Prostate gland (tissue), 2 donors: ENCODE results near the gene KBTBD13. TPM values are rescaled to one million over a fixed set of nuclear protein-coding genes. Genes with fewer than 3 reads are reported as not detected.

Experiments used
- DNase-seq: peaks from one replicate; pipeline ENCODE4 v3.0.0-alpha.2; 2019; ENCODE audit warnings: low spot score
- H3K27ac ChIP-seq, 2 donors: fragments of 200-600 bp; sonication (generic); 2 replicates each; pipeline ENCODE4 v1.5.1; 2017 to 2019
- H3K27me3 ChIP-seq: fragments of 200-600 bp; sonication (generic); replicated peaks from 2 replicates; pipeline ENCODE4 v1.5.1; 2019; ENCODE audit not compliant: insufficient read depth
- H3K36me3 ChIP-seq, 2 donors: fragments of 200-600 bp; sonication (generic); 1 replicate in 1 of 2; 2 replicates in 1 of 2; pipeline versions ENCODE4 v1.5.1 to v1.8.1; 2017 to 2019
- H3K4me1 ChIP-seq: fragments of 200-600 bp; sonication (generic); replicated peaks from 2 replicates; pipeline ENCODE4 v1.5.1; 2019
- H3K4me3 ChIP-seq, 2 donors: fragments of 200-600 bp; sonication (generic); 2 replicates each; pipeline ENCODE4 v1.5.1; 2017 to 2019
- H3K9me3 ChIP-seq: fragments of 200-600 bp; sonication (generic); 2 replicates; pipeline ENCODE4 v1.5.1; 2017
- POLR2A ChIP-seq: fragments of 450-650 bp; IDR thresholded peaks from one replicate; pipeline ENCODE4 v1.6.1; 2016; ENCODE audit warnings: antibody characterized with exemption, mild to moderate bottlenecking
- POLR2AphosphoS5 ChIP-seq: sonication (generic); formaldehyde crosslinking; IDR thresholded peaks from one replicate; pipeline ENCODE4 v1.6.1; 2017; ENCODE audit warnings: antibody characterized with exemption
- WGBS: methylation state at CpG from one replicate; pipeline ENCODE4 v1.1.5; 2018; 5-methylcytosine and 5-hydroxymethylcytosine counted together
- intact Hi-C: fragments of 100-400 bp; cut with DNase I; formaldehyde crosslinking; loops from one replicate; pipeline ENCODE4 v1.14.2; 2022
- total RNA-seq, 2 donors: library from RNA; depleted of rRNA; stranded (reverse); fragments of >200 nt; gene quantifications; one replicate each; pipeline ENCODE4 v1.1.0, GENCODE V29; 2016
- TF ChIP-seq, protein P1 (sequence below), 4 experiments: fragments of 200-600 bp in 2 of 4; fragments of 450-650 bp in 2 of 4; sonication (generic) in 2 of 4; IDR thresholded peaks; 1 replicate in 3 of 4; 2 replicates in 1 of 4; pipeline ENCODE4 v1.5.1; 2016 to 2019; ENCODE audit warnings: antibody characterized with exemption in 4 of 4, mild to moderate bottlenecking in 2 of 4, moderate library complexity in 2 of 4

Gene KBTBD13
- total RNA-seq, 2 donors from 2014 or later = 0.57 TPM; not detected in 1

DNA sequence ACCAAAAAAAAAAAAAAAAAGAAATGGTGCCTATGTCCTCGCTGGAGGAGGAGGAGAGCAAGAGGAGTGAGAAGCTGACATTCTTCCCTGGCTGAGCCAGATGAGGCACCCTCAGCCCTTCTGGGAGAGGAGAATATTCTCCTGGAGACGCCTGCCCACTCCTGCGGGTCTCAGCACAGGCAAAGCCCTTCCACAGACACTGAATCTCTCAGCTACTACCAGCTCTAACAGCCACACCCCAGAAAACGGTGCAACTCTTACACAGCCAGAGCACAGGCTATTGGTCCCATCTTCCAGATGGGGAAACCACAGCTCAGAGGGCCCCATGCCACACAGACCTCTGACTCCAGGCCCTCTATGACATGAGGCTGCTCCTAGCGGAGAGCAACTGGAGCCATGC lies 14.5 kb upstream of the KBTBD13 start:
- H3K4me1 ChIP-seq = no peaks in the 10 kb centered on the region
- TF ChIP-seq, protein P1, sequence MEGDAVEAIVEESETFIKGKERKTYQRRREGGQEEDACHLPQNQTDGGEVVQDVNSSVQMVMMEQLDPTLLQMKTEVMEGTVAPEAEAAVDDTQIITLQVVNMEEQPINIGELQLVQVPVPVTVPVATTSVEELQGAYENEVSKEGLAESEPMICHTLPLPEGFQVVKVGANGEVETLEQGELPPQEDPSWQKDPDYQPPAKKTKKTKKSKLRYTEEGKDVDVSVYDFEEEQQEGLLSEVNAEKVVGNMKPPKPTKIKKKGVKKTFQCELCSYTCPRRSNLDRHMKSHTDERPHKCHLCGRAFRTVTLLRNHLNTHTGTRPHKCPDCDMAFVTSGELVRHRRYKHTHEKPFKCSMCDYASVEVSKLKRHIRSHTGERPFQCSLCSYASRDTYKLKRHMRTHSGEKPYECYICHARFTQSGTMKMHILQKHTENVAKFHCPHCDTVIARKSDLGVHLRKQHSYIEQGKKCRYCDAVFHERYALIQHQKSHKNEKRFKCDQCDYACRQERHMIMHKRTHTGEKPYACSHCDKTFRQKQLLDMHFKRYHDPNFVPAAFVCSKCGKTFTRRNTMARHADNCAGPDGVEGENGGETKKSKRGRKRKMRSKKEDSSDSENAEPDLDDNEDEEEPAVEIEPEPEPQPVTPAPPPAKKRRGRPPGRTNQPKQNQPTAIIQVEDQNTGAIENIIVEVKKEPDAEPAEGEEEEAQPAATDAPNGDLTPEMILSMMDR (IDR thresholded peaks at IDR 0.05) = no peak
- TF ChIP-seq POLR2A = no peak
- no peak for TF ChIP-seq POLR2AphosphoS5
- intact Hi-C loops = no loop called here
- no peaks in the 10 kb centered on the region for H3K27me3 ChIP-seq
- H3K36me3 ChIP-seq = no peaks in the 10 kb centered on the region
- 69% methylated on average over 5 of the region's 5 CpGs for WGBS
- no peaks in the 10 kb centered on the region for H3K9me3 ChIP-seq
- peak overlapping the region in 1 of 2 donors; percentile 22 for H3K27ac ChIP-seq
- DNase-seq = no peak
- H3K4me3 ChIP-seq = no peak overlapping the region

DNA sequence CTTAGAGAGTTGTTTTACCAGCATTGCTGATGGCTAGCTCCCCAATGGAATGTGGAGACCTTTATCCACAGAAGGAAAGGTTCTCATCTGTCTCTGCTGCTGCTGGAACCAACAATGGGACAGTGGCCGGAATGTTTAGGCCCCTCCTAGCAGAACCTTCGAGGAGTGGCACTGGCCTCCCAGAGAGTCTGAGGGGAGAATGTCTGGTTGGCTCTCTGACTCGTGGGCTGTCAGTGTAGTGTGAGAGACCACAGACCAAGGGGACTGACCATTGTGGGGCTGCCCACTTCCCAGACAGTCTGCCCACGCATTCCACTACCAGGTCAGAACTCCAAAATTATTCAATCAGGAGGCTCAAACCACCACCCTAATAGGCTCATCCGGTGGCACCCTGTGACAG lies 13.8 kb upstream of the KBTBD13 start:
- Histone ChIP-seq H3K27ac (peak overlapping the region; percentile 8 to 33), H3K36me3 (no peaks in the 10 kb centered on the region), H3K4me3 (no peak overlapping the region), H3K4me1 (no peaks in the 10 kb centered on the region), H3K27me3 (peaks cover 2% of the 10 kb centered on the region), H3K9me3 (no peaks in the 10 kb centered on the region)
- TF ChIP-seq, protein P1 (IDR thresholded peaks at IDR 0.05) = no peak
- TF ChIP-seq POLR2A = no peak
- TF ChIP-seq POLR2AphosphoS5 = no peak
- intact Hi-C loops = no loop called here
- 65% methylated on average over 5 of the region's 5 CpGs for WGBS
- DNase-seq = no peak

DNA sequence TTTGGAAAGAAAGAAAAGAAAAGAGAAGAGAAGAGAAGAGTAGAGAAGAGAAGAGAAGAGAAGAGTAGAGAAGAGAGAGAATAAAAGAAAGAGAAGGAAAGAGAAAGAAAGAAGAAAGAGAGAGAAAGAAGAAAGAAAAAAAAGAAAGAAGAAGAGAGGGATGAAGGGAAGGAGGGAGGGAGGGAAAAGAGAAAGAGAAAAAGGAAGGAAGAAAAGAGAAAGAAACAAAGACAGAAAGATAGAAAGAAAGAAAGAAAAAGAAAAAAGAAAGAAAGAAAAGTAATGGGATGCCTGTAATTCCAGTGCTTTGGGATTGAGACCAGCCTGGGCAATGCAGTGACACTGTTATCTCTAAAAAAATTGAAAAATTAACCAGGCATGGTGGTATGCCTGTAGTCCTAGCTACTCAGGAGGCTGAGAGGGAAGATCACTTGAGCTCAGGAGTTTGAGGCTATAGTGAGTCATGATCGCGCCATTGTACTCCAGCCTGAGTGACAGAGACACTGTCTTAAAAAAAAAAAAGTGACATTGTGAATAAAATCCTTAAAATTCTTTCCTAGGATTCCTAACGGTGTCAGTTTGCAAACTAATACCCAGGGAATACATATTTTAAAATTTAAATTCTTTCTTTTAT lies 10.4 kb upstream of the KBTBD13 start:
- no peak for DNase-seq
- no peaks in the 10 kb centered on the region for H3K4me1 ChIP-seq

DNA sequence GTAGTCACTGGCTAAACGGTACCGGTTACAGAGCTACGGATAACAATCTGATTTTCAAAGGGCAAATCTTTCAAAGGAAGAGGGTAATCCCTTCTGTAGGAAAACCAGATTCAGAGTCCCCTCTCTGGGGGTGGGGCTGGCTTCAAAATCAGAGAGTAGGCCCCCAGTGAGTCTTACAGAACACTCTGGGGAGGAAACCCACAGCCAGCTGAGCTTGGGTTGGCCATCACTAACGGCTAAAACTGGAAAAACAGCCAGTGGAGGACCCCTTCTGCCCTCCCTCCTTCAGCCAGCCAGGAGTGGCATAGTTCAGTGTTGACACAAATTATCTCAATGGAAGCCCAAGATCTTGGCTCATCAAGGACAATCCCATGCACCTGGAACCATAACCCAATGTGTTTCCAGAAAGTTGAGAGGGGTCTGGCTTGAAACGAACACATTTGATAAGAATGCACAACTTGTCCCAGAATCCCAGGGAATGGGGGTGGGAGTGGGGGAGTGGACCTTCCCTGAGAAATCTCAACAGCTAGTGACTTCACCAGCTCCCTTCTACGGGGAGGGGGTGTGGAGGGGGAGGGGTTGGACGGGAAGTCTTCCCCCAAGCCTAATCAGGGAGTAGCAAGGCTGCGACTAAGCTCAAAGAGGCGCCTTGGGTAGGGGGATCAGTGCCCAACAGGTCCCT lies 9.8 kb upstream of the KBTBD13 start:
- no peaks in the 10 kb centered on the region for H3K4me1 ChIP-seq
- H3K27ac ChIP-seq = peak overlapping the region; percentile 78 to 87
- intact Hi-C loops = no loop called here
- H3K4me3 ChIP-seq = peak overlapping the region; percentile 42 to 48
- TF ChIP-seq, protein P1 (IDR thresholded peaks at IDR 0.05) = no peak
- no peak for TF ChIP-seq POLR2AphosphoS5
- TF ChIP-seq POLR2A = no peak
- H3K36me3 ChIP-seq = no peaks in the 10 kb centered on the region
- DNase-seq = no peak
- 31% methylated on average over 9 of the region's 9 CpGs for WGBS
- H3K27me3 ChIP-seq = peaks cover 2% of the 10 kb centered on the region
- H3K9me3 ChIP-seq = no peaks in the 10 kb centered on the region

More for the DNA sequence above, 10.4 kb upstream of the KBTBD13 start:
- TF ChIP-seq, protein P1 (IDR thresholded peaks at IDR 0.05) = no peak
- TF ChIP-seq POLR2AphosphoS5 (no peak), POLR2A (no peak)
- intact Hi-C loops = no loop called here
- no peaks in the 10 kb centered on the region for H3K9me3 ChIP-seq
- H3K36me3 ChIP-seq = no peaks in the 10 kb centered on the region
- 49% methylated on average over 3 of the region's 3 CpGs for WGBS
- peak overlapping the region; percentile 78 to 87 for H3K27ac ChIP-seq
- peaks cover 2% of the 10 kb centered on the region for H3K27me3 ChIP-seq
- peak overlapping the region; percentile 42 to 48 for H3K4me3 ChIP-seq

DNA sequence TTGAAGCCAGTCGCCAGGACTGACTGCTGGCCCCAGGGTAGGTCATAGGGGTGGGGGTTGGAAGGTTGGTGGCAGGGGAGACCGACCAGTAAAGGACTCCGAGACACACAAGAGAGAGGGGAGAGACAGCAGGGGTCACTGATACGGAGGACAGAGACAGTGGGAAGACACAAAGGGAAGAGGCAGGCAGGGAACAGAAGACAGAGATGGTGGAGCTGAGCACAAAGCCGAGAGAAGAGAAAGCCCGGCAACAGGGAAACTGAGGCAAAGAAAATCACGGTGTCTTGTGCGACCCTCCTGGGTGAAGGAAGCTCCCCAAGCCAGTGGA lies 9.3 kb upstream of the KBTBD13 start:
- Histone ChIP-seq H3K36me3 (no peaks in the 10 kb centered on the region), H3K4me3 (peak overlapping the region; percentile 42 to 48), H3K4me1 (no peaks in the 10 kb centered on the region), H3K27me3 (peaks cover 2% of the 10 kb centered on the region), H3K27ac (peak overlapping the region; percentile 78 to 87), H3K9me3 (no peaks in the 10 kb centered on the region)
- 31% methylated on average over 8 of the region's 8 CpGs for WGBS
- DNase-seq = no peak
- intact Hi-C loops = no loop called here
- TF ChIP-seq POLR2A = no peak
- no peak for TF ChIP-seq POLR2AphosphoS5
- TF ChIP-seq, protein P1 (IDR thresholded peaks at IDR 0.05) = no peak
